KOPT-K1 (cell line): ENCODE results near the gene ACY1.

Experiments used
- H3K27ac ChIP-seq: fragments of 200-600 bp; sonication (generic); 2 replicates; pipeline ENCODE4 v1.5.1; 2016; ENCODE audit warnings: antibody characterized with exemption, mild to moderate bottlenecking, low read depth, low read length; ENCODE audit not compliant: poor library complexity, severe bottlenecking
- H3K36me3 ChIP-seq: fragments of 200-600 bp; sonication (generic); 2 replicates; pipeline ENCODE4 v1.5.1; 2017; ENCODE audit warnings: antibody characterized with exemption, mild to moderate bottlenecking, low read length, moderate library complexity; ENCODE audit not compliant: insufficient read depth
- H3K9me3 ChIP-seq: fragments of 200-600 bp; sonication (generic); 2 replicates; pipeline ENCODE4 v1.5.1; 2017; ENCODE audit warnings: antibody characterized with exemption, low read length, mild to moderate bottlenecking; ENCODE audit not compliant: insufficient read depth, poor library complexity, severe bottlenecking

ACY1 gene

GRCh38 chr3:51955893-51956770, 27.2 kb upstream of the ACY1 start:
- H3K27ac ChIP-seq, result no peak overlapping the region
- H3K9me3 ChIP-seq, result no peaks in the 10 kb centered on the region
- H3K36me3 ChIP-seq, result no peaks in the 10 kb centered on the region

DNA sequence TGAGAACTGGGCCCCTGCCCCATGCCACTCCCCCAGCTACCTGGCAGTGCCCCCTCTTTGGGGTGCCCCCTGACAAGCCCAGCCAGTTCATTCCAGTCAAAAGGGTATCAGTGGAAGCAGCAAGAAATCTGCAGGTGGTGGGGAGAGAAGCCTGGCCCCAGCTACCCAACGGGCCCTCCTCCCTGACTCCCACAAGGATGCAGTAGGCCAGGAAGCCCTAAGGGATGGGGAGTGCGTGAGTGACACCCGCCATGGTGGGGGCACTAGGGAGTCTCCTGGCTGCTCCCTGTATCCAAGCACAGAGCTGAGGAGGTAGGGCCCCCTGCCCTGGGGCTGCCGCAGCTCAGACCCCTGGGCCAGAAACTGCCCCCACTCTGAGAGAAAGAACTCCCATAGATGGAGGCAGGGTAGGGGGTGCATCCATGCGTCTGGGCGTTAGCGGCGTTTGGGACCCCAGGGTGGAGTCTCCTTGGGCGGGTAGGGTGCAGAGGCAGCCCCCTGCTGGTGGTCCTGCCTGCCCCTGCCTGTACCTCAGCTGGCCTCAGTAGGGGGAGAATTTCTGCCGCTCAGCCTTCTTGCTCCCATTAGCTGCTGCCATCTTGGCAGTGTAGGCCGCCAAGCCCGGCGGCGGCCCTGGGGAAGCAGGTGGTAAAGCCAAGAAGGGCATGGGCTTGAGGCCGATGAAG, 25.7 kb upstream of the ACY1 start:
- no peak overlapping the region for H3K27ac ChIP-seq
- no peaks in the 10 kb centered on the region for H3K36me3 ChIP-seq
- H3K9me3 ChIP-seq, result no peaks in the 10 kb centered on the region

DNA sequence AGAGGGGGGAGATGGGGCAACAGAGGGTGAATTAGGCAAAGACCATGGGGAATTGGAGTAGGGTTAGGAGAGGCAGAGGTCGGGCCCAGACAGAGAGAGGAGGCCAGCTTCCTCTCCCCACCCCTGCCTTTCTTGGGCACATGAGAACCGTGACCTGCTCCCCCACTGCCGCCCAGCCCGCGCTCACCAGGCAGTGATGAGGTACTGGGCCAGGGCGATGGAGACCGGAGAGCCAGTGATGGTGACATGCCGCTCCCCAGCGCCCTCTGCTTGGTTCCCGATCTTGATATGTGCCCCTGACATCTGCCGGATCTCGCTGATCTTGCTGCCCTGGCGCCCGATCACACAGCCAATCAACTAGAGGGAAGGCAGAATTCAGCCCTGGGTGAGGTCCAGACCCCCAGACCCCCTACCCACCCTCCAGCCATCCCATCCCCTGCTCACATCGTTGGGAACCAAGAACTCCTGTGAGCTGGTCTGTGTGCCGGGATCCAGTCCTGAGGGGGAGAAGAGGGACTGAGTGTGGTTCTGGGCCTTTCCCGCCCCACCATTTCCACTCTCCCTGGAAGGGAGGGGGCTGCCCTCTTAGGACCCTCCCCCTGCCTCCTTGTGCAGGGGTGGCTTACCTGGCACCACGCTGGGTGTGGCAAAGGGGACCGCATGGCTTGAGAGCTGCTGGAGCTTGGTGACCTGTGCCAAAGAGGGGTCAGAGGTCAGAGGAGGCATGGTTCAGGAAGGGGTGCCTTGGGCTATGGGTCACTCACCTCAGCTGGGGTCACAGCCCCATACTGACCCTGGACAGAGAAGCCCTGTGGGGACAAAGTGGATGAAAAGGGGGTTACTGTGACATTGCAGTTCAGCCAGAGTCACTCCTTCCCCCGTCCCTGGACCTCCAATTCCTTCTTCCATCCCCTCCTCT, 24.5 kb upstream of the ACY1 start:
- Histone ChIP-seq H3K27ac (no peak overlapping the region), H3K9me3 (no peaks in the 10 kb centered on the region), H3K36me3 (no peaks in the 10 kb centered on the region)

- Histone ChIP-seq H3K36me3 (no peaks in the 10 kb centered on the region), H3K9me3 (no peaks in the 10 kb centered on the region), H3K27ac (no peak overlapping the region)
These were observed 23.7 kb upstream of the ACY1 start for GRCh38 chr3:51959651-51960050.

DNA sequence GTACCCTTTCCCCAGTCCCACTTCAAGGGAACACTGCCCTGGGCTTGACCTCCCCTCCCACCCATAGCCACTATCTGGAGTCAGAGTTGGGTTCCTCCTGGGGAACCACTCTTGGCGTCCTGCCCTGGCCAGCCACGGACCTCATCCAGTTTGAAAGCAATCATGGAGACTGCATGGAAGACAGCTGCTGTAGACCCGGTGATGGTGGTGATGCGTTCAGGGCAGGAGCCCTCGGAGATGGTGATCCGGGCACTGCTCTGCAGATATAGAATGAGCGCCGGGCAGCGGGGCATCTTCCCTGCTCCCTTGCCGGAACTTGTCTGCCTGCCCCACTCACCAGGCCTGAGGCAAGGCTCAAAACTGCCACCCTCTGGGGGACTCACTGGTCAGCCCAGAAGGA, 22.9 kb upstream of the ACY1 start:
- no peaks in the 10 kb centered on the region for H3K9me3 ChIP-seq
- H3K27ac ChIP-seq, result no peak overlapping the region
- no peaks in the 10 kb centered on the region for H3K36me3 ChIP-seq

- Histone ChIP-seq H3K9me3 (no peaks in the 10 kb centered on the region), H3K36me3 (no peaks in the 10 kb centered on the region), H3K27ac (no peak overlapping the region)
These were observed 22.3 kb upstream of the ACY1 start for GRCh38 chr3:51961011-51961410.

GRCh38 chr3:51961602-51962569, 21.4 kb upstream of the ACY1 start:
- no peaks in the 10 kb centered on the region for H3K9me3 ChIP-seq
- no peaks in the 10 kb centered on the region for H3K36me3 ChIP-seq
- no peak overlapping the region for H3K27ac ChIP-seq

DNA sequence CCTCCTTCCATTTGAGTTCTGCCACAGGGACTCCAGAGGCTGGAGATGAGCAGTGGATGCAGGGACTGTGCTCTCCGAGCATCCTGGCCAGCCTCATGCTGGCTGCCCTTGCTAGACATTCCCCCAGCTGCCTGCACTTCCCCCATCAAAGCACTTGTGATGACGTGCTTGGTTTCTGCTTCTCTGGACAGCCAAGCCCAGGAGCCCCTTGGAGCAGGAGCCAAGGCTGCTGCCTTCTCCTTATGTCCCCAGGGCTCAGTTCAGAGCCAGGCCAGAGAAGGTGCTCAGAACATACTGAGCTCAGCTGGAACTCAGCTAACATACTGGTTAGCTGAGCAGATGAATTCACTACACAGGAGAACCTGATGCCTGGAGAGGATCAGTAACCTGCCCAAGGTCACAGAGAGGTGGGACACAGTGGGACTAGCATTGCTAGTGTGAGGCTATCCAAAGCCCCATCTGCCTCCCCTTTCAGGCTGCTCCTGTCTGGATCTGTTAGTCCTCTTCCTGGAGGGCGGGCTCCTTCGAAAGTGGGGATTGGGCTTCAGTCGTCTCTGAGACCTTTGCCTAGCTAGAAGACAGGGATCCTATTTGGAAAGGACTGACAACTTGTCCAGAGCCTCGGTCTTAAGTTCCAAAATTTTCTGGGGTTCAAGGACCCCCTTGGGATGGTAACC, 20.3 kb upstream of the ACY1 start:
- Histone ChIP-seq H3K36me3 (no peaks in the 10 kb centered on the region), H3K9me3 (no peaks in the 10 kb centered on the region), H3K27ac (no peak overlapping the region)

DNA sequence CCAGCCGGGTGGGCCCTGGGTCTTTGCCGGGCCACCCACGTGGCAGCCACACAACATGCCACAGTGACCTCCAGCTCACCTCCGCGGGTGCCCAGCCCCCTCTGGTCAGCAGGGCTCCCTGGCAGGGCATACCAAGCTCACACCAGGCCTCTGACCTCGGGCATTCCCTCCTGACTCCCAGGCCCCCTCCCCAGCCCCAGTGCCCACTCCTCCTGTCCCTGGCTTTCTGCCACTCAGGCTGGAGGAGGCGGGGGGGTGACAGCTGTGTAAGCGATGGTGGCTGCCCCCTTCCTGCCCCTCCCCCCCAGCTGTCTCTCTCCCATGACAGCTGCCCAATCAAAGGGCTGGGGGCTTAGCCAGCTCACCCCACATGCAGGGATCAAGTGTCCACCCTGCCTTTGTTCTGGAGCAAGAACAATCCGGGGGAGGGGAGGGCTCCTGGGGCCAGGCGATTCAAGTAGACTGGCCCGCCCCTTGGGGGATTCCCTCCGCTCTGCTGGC, 19.3 kb upstream of the ACY1 start:
- Histone ChIP-seq H3K27ac (no peak overlapping the region), H3K36me3 (no peaks in the 10 kb centered on the region), H3K9me3 (no peaks in the 10 kb centered on the region)

DNA sequence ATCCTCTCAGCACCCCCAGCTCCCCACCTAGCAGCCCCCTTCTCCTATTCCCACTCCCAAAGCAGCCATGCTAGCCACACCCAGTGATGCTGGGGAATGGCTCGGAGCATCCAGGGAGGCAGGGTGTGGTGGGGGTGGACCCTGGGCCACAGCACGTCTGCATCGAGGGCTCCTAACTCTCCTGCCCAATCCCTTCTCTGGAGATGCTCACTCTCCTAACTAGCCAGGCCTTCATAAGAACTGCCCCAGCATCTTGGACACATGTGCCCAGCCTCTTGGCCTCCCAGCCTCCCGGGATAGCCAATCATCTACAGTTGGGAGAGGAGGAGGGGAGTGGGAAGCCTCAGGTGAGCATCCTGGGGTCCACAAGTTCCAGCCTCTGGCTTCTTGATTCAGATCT, 18.8 kb upstream of the ACY1 start:
- no peak overlapping the region for H3K27ac ChIP-seq
- H3K36me3 ChIP-seq, result no peaks in the 10 kb centered on the region
- H3K9me3 ChIP-seq, result no peaks in the 10 kb centered on the region

- Histone ChIP-seq H3K27ac (no peak overlapping the region), H3K9me3 (no peaks in the 10 kb centered on the region), H3K36me3 (no peaks in the 10 kb centered on the region)
These were observed 17.3 kb upstream of the ACY1 start for GRCh38 chr3:51966016-51966415.

- Histone ChIP-seq H3K36me3 (no peaks in the 10 kb centered on the region), H3K27ac (peak overlapping the region; percentile 31), H3K9me3 (no peaks in the 10 kb centered on the region)
These were observed 16.8 kb upstream of the ACY1 start for GRCh38 chr3:51966486-51966885.

DNA sequence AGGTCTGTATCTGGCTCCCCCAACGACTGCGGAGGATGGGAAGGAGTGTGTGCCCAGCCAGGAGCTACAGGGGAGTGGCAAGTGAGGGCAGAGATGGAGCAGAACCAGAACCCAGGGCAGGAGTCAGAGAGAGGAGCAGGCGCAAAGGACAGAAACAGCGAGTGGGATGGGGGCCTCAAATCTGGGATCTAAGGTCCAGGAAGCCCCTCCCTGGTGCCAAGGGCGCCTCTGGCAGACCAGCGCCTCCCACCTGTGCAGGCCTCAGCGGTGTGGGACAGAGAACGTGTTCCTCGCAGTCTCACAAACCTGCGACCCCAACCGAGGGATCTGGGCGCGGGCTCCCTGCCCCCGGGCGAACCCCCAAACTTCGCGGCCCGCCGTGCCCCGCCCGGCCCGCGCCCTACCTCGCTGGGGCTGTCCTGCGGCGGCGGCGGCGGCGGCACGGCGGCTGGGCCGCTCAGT, 16.4 kb upstream of the ACY1 start:
- H3K36me3 ChIP-seq, result no peaks in the 10 kb centered on the region
- H3K9me3 ChIP-seq, result no peaks in the 10 kb centered on the region
- peak overlapping the region; percentile 31 for H3K27ac ChIP-seq
